C4-2B (cell line): ENCODE measurements around the gene RXRA.

Source experiments
- ZFX ChIP-seq: fragments of 450-650 bp; IDR thresholded peaks from 2 replicates; pipeline ENCODE4 v1.6.1; 2017
- TF ChIP-seq, protein P1 (sequence below): fragments of 450-650 bp; conservative IDR thresholded peaks from 2 replicates; pipeline ENCODE4 v1.5.1; 2017; ENCODE audit warnings: mild to moderate bottlenecking

DNA sequence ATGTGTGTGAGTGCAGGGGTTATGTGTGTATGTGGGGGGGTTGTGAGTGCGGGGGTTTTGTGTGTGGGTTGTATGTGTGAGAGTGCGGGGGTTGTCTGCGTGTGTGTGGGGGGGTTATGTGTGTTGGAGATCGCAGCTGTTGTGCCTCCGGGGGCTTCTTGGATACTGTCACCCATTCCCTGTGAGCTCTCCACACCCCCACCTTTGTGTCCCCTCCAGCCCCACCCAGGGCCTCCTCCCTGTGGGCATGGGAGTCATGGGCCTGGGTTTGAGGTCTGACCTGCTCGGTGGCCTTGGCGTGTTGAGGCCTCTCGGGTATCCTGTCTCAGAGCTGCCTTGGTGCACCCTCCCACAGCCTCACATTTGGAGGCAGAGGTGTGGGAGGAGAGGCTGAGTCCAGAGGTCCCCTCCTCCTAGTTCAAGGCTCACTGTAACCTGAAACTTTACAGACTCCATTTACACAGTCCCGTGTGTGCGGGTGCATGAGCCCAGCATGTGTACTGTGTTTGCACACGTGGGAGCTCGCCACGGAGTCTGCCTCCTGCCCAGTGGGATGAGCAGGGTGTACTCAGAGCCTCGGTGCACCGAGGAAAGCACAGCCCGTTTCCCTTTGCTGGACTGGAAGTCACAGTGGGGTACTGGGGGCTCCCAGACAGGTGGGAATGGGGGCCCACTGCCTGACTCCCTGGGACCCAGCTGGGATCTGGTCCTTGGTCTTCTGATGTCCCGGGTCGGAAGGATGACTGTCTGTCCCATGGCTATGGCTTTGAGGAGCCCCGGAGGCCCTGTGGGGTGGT is 43.4 kb downstream of the RXRA start:
- TF ChIP-seq, protein P1, sequence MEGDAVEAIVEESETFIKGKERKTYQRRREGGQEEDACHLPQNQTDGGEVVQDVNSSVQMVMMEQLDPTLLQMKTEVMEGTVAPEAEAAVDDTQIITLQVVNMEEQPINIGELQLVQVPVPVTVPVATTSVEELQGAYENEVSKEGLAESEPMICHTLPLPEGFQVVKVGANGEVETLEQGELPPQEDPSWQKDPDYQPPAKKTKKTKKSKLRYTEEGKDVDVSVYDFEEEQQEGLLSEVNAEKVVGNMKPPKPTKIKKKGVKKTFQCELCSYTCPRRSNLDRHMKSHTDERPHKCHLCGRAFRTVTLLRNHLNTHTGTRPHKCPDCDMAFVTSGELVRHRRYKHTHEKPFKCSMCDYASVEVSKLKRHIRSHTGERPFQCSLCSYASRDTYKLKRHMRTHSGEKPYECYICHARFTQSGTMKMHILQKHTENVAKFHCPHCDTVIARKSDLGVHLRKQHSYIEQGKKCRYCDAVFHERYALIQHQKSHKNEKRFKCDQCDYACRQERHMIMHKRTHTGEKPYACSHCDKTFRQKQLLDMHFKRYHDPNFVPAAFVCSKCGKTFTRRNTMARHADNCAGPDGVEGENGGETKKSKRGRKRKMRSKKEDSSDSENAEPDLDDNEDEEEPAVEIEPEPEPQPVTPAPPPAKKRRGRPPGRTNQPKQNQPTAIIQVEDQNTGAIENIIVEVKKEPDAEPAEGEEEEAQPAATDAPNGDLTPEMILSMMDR, result no peak
- no peak for TF ChIP-seq ZFX
